ENCODE measurements around the gene SPG11.
"Not testable (repeated sequence)": the region's sequence is repeated elsewhere in the genome, so short reads cannot be mapped to it uniquely, and the experiment has no call there.

SPG11 gene, protein sequence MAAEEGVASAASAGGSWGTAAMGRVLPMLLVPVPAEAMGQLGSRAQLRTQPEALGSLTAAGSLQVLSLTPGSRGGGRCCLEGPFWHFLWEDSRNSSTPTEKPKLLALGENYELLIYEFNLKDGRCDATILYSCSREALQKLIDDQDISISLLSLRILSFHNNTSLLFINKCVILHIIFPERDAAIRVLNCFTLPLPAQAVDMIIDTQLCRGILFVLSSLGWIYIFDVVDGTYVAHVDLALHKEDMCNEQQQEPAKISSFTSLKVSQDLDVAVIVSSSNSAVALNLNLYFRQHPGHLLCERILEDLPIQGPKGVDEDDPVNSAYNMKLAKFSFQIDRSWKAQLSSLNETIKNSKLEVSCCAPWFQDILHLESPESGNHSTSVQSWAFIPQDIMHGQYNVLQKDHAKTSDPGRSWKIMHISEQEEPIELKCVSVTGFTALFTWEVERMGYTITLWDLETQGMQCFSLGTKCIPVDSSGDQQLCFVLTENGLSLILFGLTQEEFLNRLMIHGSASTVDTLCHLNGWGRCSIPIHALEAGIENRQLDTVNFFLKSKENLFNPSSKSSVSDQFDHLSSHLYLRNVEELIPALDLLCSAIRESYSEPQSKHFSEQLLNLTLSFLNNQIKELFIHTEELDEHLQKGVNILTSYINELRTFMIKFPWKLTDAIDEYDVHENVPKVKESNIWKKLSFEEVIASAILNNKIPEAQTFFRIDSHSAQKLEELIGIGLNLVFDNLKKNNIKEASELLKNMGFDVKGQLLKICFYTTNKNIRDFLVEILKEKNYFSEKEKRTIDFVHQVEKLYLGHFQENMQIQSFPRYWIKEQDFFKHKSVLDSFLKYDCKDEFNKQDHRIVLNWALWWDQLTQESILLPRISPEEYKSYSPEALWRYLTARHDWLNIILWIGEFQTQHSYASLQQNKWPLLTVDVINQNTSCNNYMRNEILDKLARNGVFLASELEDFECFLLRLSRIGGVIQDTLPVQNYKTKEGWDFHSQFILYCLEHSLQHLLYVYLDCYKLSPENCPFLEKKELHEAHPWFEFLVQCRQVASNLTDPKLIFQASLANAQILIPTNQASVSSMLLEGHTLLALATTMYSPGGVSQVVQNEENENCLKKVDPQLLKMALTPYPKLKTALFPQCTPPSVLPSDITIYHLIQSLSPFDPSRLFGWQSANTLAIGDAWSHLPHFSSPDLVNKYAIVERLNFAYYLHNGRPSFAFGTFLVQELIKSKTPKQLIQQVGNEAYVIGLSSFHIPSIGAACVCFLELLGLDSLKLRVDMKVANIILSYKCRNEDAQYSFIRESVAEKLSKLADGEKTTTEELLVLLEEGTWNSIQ (N-terminal part only)

GRCh38 chr15:44663410-44664308 lies at the start of gene SPG11:
SPG11 (minus strand) TSS chr15:44663662; CDS start chr15:44663647, 15 bp downstream.
- peak; percentile 73 for DNase-seq (ENCODE audit: low read depth)

- DNase-seq (ENCODE audit: low read depth): no peak
Observed at GRCh38 chr15:44712346-44713005, 49.0 kb upstream of the SPG11 start.

DNA sequence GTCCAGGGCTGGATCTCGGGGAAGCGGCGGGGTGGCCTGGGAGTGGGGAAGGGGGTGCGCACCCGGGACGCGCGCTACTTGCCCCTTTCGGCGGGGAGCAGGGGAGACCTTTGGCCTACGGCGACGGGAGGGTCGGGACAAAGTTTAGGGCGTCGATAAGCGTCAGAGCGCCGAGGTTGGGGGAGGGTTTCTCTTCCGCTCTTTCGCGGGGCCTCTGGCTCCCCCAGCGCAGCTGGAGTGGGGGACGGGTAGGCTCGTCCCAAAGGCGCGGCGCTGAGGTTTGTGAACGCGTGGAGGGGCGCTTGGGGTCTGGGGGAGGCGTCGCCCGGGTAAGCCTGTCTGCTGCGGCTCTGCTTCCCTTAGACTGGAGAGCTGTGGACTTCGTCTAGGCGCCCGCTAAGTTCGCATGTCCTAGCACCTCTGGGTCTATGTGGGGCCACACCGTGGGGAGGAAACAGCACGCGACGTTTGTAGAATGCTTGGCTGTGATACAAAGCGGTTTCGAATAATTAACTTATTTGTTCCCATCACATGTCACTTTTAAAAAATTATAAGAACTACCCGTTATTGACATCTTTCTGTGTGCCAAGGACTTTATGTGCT lies 48.4 kb upstream of the SPG11 start:
- no peak for DNase-seq (ENCODE audit: low read depth)

GRCh38 chr15:44711096-44711742 lies 47.8 kb upstream of the SPG11 start, which contains the start of the genes B2M and PATL2:
B2M (plus strand) TSS chr15:44711517; CDS start chr15:44711547, 30 bp downstream.
PATL2 (minus strand) TSS chr15:44711323; CDS start chr15:44676490, 34,833 bp downstream.
- DNase-seq (ENCODE audit: low read depth): peak; percentile 75

DNA sequence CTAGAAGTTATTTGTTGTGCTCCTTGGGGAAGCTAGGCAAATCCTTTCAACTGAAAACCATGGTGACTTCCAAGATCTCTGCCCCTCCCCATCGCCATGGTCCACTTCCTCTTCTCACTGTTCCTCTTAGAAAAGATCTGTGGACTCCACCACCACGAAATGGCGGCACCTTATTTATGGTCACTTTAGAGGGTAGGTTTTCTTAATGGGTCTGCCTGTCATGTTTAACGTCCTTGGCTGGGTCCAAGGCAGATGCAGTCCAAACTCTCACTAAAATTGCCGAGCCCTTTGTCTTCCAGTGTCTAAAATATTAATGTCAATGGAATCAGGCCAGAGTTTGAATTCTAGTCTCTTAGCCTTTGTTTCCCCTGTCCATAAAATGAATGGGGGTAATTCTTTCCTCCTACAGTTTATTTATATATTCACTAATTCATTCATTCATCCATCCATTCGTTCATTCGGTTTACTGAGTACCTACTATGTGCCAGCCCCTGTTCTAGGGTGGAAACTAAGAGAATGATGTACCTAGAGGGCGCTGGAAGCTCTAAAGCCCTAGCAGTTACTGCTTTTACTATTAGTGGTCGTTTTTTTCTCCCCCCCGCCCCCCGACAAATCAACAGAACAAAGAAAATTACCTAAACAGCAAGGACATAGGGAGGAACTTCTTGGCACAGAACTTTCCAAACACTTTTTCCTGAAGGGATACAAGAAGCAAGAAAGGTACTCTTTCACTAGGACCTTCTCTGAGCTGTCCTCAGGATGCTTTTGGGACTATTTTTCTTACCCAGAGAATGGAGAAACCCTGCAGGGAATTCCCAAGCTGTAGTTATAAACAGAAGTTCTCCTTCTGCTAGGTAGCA lies 47.0 kb upstream of the SPG11 start:
- DNase-seq (ENCODE audit: low read depth): no peak

DNA sequence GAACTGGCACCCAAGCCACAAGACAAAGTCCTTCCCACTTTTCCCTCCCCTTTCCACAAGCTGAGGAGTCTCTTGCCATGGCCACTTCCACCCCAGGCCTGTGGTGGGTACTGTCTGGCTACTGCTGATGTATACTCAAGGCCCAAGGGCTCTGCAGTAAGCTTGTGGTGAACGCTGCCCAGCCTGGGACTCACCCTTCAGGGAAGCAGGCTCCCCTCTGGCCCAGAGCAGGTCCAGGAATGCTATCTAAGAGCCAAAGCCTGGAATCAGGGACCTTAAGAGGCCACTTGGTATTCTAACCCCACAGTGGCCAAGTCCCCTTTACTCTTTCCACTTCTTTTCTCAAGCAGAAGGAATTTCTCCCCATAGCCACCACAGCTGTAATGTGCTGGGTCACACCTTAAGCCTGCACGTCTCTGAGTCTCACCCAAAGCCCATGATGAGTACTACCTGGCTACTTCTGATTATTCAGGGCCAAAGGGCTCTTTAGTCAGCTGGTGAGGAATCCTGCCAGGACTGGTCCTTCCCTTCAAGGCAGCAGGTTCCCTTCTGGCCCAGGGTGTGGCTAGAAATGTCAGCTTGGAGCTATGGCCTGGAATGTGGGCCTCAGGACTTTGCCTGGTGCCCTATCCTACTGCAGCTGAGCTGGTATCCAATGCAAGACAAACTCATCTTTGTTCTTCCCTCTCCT lies 43.6 kb upstream of the SPG11 start:
- DNase-seq (ENCODE audit: low read depth): no peak

- DNase-seq (ENCODE audit: low read depth): no peak
Observed at GRCh38 chr15:44706401-44706800, 42.9 kb upstream of the SPG11 start.

- no peak for DNase-seq (ENCODE audit: low read depth)
Observed at GRCh38 chr15:44705986-44706385, 42.5 kb upstream of the SPG11 start.

DNA sequence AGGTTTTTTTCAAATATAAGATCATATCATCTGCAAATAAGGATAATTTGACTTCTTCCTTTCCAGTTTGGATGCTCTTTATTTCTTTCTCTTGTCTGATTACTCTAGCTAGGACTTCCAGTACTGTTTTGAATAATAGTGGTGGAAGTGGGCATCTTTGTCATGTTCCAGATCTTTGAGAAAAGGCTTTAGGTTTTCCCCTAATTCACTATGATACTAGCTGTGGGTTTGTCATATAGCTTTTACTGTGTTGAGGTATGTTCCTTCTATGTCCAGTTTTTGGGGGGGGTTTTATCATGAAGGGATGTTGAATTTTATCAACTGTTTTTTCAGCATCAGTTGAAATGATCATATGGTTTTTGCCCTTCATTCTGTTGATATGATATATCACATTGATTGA lies 37.2 kb upstream of the SPG11 start:
- not testable (repeated sequence) for DNase-seq (ENCODE audit: low read depth)

DNA sequence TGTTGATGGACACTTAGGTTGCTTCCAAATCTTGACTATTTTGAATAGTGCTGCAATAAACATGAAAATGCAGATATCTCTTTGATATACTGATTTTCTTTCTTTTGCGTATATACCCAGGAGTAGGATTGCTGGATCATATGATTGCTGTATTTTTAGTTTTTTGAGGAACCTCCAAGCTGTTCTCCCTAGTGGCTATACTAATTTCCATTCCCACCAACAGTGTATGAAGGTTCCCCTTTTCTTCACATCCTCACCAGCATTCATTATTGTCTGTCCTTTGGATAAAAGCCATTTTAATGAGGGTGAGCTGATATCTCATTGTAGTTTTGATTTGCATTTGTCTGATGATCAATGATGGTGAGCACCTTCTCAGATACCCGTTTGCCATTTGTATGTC lies 35.2 kb upstream of the SPG11 start:
- no peak for DNase-seq (ENCODE audit: low read depth)

DNA sequence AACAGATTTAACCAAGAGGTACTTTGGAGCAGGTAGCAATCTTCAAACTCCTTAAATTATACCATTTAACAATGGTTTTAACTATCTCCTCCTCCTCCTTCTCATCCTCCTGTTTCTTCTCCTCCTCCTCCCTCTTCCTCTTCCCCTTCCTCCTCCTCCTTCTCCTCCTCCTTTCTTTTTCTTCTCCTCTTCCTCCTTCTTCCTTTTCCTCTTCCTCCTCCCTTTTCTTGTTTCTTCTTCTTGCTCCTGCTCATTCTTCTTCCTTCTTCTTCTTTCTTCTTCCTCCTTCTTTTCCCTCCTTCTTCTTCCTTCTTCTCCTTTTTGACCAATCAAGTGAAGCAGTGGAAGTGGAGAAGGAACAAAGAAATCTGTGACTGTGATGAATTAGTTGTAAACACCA lies 33.6 kb upstream of the SPG11 start:
- DNase-seq (ENCODE audit: low read depth): no peak

- DNase-seq (ENCODE audit: low read depth): no peak
Observed at GRCh38 chr15:44695294-44695693, 31.8 kb upstream of the SPG11 start.

DNA sequence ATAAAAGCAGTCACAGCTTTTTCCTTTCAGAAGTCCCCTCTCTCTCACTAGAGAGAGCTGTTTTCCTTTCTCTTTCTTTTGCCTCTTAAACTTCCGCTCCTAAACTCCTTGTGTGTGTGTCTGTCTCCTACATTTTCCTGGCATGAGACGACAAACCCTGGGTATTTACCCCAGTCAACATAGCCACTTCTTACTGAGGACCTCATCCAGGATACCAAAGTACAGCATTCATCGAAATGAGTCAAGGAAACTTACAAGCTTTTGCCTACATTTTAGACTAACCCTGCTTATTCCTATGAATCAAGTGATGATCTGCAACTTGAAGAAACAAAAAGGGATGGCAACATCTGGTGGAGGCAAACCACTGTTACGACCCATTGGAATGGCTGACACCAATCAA lies 31.0 kb upstream of the SPG11 start:
- DNase-seq (ENCODE audit: low read depth): no peak

GRCh38 chr15:44692659-44693058 lies 29.2 kb upstream of the SPG11 start:
- no peak for DNase-seq (ENCODE audit: low read depth)

DNA sequence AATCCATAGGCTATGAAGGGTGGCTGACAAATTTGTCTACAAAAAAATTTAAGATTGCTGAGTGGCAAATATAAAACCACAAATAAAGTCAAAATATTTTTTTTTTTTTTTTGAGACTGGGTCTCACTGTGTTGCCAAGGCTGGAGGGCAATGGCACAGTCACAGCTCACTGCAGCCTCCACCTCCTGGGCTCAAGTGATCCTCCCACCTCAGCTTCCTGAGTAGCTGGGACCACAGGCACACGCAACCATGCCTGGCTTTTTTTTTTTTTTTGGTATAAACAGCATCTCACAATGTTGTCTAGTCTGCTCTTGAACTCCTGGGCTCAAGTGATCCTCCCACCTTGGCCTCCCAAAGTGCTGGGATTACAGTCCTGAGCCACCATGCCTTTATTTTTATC lies 26.8 kb upstream of the SPG11 start:
- DNase-seq (ENCODE audit: low read depth): not testable (repeated sequence)

- not testable (repeated sequence) for DNase-seq (ENCODE audit: low read depth)
Observed at GRCh38 chr15:44689318-44689717, 25.9 kb upstream of the SPG11 start.

GRCh38 chr15:44682809-44683682 lies 19.6 kb upstream of the SPG11 start:
- DNase-seq (ENCODE audit: low read depth): not testable (repeated sequence)
